GM23338 (cell line): ENCODE measurements around the gene RFFL. TPM values are rescaled to one million over a fixed set of nuclear protein-coding genes. Genes with fewer than 3 reads are reported as not detected.

Source experiments
- ATAC-seq: fragments of 200-7000 bp; cut with Tn5 transposase; 3 replicates; pipeline ENCODE4 v1.9.1; 2020
- DNase-seq: peaks from one replicate; pipeline ENCODE4 v3.0.0-alpha.2; 2015; ENCODE audit warnings: low spot score
- H2AFZ ChIP-seq: fragments of 200-600 bp; sonication (generic); 2 replicates; pipeline ENCODE4 v1.8.0; 2016; ENCODE audit warnings: antibody characterized with exemption, mild to moderate bottlenecking, moderate library complexity
- H3F3A ChIP-seq: fragments of 200-600 bp; sonication (generic); replicated peaks from 2 replicates; pipeline ENCODE4 v1.8.0; 2017; ENCODE audit warnings: antibody characterized with exemption, mixed run types, low read depth
- H3K27ac ChIP-seq: fragments of 200-600 bp; sonication (generic); 2 replicates; pipeline ENCODE4 v1.6.1; 2016; ENCODE audit warnings: low read depth
- H3K27me3 ChIP-seq: fragments of 200-600 bp; sonication (generic); 2 replicates; pipeline ENCODE4 v1.8.0; 2016; ENCODE audit warnings: mild to moderate bottlenecking, mixed run types, moderate library complexity; ENCODE audit not compliant: insufficient read depth
- H3K36me3 ChIP-seq: fragments of 200-600 bp; sonication (generic); 2 replicates; pipeline ENCODE4 v1.8.0; 2016; ENCODE audit warnings: mild to moderate bottlenecking; ENCODE audit not compliant: insufficient read depth
- H3K4me1 ChIP-seq: fragments of 200-600 bp; sonication (generic); 2 replicates; pipeline ENCODE4 v1.8.0; 2016; ENCODE audit warnings: mild to moderate bottlenecking, moderate library complexity; ENCODE audit not compliant: insufficient read depth
- H3K4me2 ChIP-seq: fragments of 200-600 bp; sonication (generic); 2 replicates; pipeline ENCODE4 v1.7.1; 2017; ENCODE audit warnings: mixed run types
- H3K4me3 ChIP-seq: fragments of 200-600 bp; sonication (generic); 2 replicates; pipeline ENCODE4 v1.6.1; 2016; ENCODE audit warnings: mixed run types
- H3K79me2 ChIP-seq: fragments of 200-600 bp; sonication (generic); replicated peaks from 2 replicates; pipeline ENCODE4 v1.8.0; 2017; ENCODE audit warnings: mild to moderate bottlenecking; ENCODE audit not compliant: insufficient read depth
- H3K9me2 ChIP-seq: fragments of 200-600 bp; sonication (generic); 2 replicates; pipeline ENCODE4 v1.8.0; 2017; ENCODE audit not compliant: insufficient read depth
- H4K20me1 ChIP-seq: fragments of 200-600 bp; sonication (generic); replicated peaks from 2 replicates; pipeline ENCODE4 v1.8.0; 2017; ENCODE audit warnings: mild to moderate bottlenecking; ENCODE audit not compliant: insufficient read depth
- H3K27ac Mint-ChIP-seq: 2 replicates; pipeline ENCODE4 v1.8.0; 2020; ENCODE audit warnings: inconsistent platforms, mild to moderate bottlenecking, moderate library complexity, mixed read lengths
- H3K27me3 Mint-ChIP-seq: 3 replicates; pipeline ENCODE4 v1.8.0; 2022; ENCODE audit warnings: low read depth, mild to moderate bottlenecking, moderate library complexity, mixed read lengths, inconsistent platforms; ENCODE audit not compliant: insufficient read depth, poor library complexity
- H3K36me3 Mint-ChIP-seq: 3 replicates; pipeline ENCODE4 v1.8.0; 2021; ENCODE audit warnings: low read depth, mild to moderate bottlenecking, inconsistent platforms, moderate library complexity, mixed read lengths
- H3K4me1 Mint-ChIP-seq: 3 replicates; pipeline ENCODE4 v1.8.0; 2020; ENCODE audit warnings: mild to moderate bottlenecking, inconsistent platforms, mixed read lengths
- H3K4me3 Mint-ChIP-seq: 3 replicates; pipeline ENCODE4 v1.8.0; 2021; ENCODE audit warnings: moderate library complexity, mild to moderate bottlenecking, inconsistent platforms, mixed read lengths
- H3K9me3 Mint-ChIP-seq: 3 replicates; pipeline ENCODE4 v1.8.0; 2020; ENCODE audit warnings: moderate library complexity, mild to moderate bottlenecking, inconsistent platforms, mixed read lengths
- CREB1 ChIP-seq: fragments of 250-450 bp; sonication (Bioruptor Pico); IDR thresholded peaks from 2 replicates; pipeline ENCODE4 v1.5.0; 2020; ENCODE audit warnings: low read depth, mild to moderate bottlenecking, moderate library complexity
- EZH2 ChIP-seq: fragments of 200-600 bp; sonication (generic); IDR thresholded peaks from one replicate; pipeline ENCODE4 v1.8.0; 2017; ENCODE audit warnings: antibody characterized with exemption, mild to moderate bottlenecking, low read depth; ENCODE audit not compliant: unreplicated experiment
- EZH2phosphoT487 ChIP-seq: fragments of 200-600 bp; sonication (generic); IDR thresholded peaks from one replicate; pipeline ENCODE4 v1.8.1; 2018; ENCODE audit warnings: antibody characterized with exemption; ENCODE audit not compliant: unreplicated experiment
- NANOG ChIP-seq: IDR thresholded peaks from 2 replicates; pipeline ENCODE4 v1.6.1; 2016; ENCODE audit warnings: antibody characterized with exemption, borderline replicate concordance
- POLR2AphosphoS5 ChIP-seq: IDR thresholded peaks from 2 replicates; pipeline ENCODE4 v1.6.1; 2016; ENCODE audit warnings: antibody characterized with exemption, low read depth
- STAT1 ChIP-seq: IDR thresholded peaks from one replicate; pipeline ENCODE4 v1.6.1; 2016; ENCODE audit warnings: antibody characterized with exemption; ENCODE audit not compliant: unreplicated experiment
- ZNF114 ChIP-seq: fragments of 250-450 bp; sonication (Bioruptor Pico); IDR thresholded peaks from 2 replicates; pipeline ENCODE4 v1.5.0; 2020; ENCODE audit warnings: mild to moderate bottlenecking, moderate library complexity
- ZNF331 ChIP-seq: fragments of 250-450 bp; sonication (Bioruptor Pico); IDR thresholded peaks from 2 replicates; pipeline ENCODE4 v1.5.0; 2020; ENCODE audit warnings: low read depth, mild to moderate bottlenecking, moderate library complexity
- polyA plus RNA-seq: library from polyadenylated mRNA; unstranded; fragments of >200 nt; fragmentation: Nextera tagmentation; extraction: Ambion mirVana; gene quantifications from 2 replicates; pipeline ENCODE4 v1.2.1, GENCODE V29; 2016
- total RNA-seq: library from RNA; depleted of rRNA; stranded (reverse); fragments of >200 nt; shearing (Covaris generic); gene quantifications from 2 replicates; pipeline ENCODE4 v1.2.3, GENCODE V29; 2014
- TF ChIP-seq, protein P1 (sequence below): fragments of 250-450 bp; sonication (Bioruptor Pico); IDR thresholded peaks from 2 replicates; pipeline ENCODE4 v1.5.0; 2020; ENCODE audit warnings: mild to moderate bottlenecking, moderate library complexity
- TF ChIP-seq, protein P2 (sequence below): IDR thresholded peaks from one replicate; pipeline ENCODE4 v1.6.1; 2018; ENCODE audit warnings: antibody characterized with exemption; ENCODE audit not compliant: unreplicated experiment

Gene RFFL
- total and polyA plus RNA-seq, 2 experiments from 2014 or later = 4.1 to 22.2 TPM

DNA sequence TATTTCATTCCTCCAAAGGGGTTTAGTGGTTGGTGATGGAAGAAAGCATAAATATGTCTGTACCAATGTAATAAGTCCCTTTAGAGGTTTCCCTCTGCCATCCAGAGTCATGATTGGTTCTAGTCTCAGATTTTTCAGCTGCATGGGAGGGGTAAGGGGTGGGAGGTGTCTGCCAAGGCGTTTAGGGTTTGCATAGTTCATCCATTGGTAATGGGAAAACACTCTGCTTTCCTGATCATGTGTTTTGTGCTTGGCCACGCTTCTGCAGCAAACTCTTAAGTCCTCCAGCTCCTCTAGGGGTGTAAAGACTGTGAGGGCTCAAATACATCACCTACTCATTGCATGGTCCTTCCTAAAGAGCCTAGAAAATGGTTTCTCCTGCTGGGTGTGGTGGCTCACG is 53.4 kb downstream of the RFFL start:
- ATAC-seq (no peak), DNase-seq (no peak)
- H3K36me3 Mint-ChIP-seq = peaks cover 39% of the 10 kb centered on the region
- Histone ChIP-seq H3K36me3 (no peaks in the 10 kb centered on the region; the same call in 1 of the 2 replicates), H2AFZ (no peak overlapping the region), H3K27ac (no peak overlapping the region), H3K4me3 (no peak overlapping the region), H3K9me2 (no peaks in the 10 kb centered on the region), H4K20me1 (peaks cover 3% of the 10 kb centered on the region), H3K79me2 (no peaks in the 10 kb centered on the region), H3K4me2 (no peak overlapping the region), H3K27me3 (no peaks in the 10 kb centered on the region), H3F3A (no peaks in the 10 kb centered on the region), H3K4me1 (peaks cover 6% of the 10 kb centered on the region)
- no peak overlapping the region for H3K4me3 Mint-ChIP-seq
- TF ChIP-seq EZH2 = no peak
- TF ChIP-seq, protein P1, sequence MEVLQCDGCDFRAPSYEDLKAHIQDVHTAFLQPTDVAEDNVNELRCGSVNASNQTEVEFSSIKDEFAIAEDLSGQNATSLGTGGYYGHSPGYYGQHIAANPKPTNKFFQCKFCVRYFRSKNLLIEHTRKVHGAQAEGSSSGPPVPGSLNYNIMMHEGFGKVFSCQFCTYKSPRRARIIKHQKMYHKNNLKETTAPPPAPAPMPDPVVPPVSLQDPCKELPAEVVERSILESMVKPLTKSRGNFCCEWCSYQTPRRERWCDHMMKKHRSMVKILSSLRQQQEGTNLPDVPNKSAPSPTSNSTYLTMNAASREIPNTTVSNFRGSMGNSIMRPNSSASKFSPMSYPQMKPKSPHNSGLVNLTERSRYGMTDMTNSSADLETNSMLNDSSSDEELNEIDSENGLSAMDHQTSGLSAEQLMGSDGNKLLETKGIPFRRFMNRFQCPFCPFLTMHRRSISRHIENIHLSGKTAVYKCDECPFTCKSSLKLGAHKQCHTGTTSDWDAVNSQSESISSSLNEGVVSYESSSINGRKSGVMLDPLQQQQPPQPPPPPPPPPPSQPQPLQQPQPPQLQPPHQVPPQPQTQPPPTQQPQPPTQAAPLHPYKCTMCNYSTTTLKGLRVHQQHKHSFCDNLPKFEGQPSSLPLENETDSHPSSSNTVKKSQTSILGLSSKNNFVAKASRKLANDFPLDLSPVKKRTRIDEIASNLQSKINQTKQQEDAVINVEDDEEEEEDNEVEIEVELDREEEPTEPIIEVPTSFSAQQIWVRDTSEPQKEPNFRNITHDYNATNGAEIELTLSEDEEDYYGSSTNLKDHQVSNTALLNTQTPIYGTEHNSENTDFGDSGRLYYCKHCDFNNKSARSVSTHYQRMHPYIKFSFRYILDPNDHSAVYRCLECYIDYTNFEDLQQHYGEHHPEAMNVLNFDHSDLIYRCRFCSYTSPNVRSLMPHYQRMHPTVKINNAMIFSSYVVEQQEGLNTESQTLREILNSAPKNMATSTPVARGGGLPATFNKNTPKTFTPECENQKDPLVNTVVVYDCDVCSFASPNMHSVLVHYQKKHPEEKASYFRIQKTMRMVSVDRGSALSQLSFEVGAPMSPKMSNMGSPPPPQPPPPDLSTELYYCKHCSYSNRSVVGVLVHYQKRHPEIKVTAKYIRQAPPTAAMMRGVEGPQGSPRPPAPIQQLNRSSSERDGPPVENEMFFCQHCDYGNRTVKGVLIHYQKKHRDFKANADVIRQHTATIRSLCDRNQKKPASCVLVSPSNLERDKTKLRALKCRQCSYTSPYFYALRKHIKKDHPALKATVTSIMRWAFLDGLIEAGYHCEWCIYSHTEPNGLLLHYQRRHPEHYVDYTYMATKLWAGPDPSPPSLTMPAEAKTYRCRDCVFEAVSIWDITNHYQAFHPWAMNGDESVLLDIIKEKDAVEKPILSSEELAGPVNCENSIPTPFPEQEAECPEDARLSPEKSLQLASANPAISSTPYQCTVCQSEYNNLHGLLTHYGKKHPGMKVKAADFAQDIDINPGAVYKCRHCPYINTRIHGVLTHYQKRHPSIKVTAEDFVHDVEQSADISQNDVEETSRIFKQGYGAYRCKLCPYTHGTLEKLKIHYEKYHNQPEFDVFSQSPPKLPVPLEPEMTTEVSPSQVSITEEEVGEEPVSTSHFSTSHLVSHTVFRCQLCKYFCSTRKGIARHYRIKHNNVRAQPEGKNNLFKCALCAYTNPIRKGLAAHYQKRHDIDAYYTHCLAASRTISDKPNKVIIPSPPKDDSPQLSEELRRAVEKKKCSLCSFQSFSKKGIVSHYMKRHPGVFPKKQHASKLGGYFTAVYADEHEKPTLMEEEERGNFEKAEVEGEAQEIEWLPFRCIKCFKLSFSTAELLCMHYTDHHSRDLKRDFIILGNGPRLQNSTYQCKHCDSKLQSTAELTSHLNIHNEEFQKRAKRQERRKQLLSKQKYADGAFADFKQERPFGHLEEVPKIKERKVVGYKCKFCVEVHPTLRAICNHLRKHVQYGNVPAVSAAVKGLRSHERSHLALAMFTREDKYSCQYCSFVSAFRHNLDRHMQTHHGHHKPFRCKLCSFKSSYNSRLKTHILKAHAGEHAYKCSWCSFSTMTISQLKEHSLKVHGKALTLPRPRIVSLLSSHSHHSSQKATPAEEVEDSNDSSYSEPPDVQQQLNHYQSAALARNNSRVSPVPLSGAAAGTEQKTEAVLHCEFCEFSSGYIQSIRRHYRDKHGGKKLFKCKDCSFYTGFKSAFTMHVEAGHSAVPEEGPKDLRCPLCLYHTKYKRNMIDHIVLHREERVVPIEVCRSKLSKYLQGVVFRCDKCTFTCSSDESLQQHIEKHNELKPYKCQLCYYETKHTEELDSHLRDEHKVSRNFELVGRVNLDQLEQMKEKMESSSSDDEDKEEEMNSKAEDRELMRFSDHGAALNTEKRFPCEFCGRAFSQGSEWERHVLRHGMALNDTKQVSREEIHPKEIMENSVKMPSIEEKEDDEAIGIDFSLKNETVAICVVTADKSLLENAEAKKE (CRISPR knock-in tag) = no peak
- TF ChIP-seq CREB1 (CRISPR knock-in tag) = no peak
- no peak for TF ChIP-seq ZNF114
- TF ChIP-seq, protein P2, sequence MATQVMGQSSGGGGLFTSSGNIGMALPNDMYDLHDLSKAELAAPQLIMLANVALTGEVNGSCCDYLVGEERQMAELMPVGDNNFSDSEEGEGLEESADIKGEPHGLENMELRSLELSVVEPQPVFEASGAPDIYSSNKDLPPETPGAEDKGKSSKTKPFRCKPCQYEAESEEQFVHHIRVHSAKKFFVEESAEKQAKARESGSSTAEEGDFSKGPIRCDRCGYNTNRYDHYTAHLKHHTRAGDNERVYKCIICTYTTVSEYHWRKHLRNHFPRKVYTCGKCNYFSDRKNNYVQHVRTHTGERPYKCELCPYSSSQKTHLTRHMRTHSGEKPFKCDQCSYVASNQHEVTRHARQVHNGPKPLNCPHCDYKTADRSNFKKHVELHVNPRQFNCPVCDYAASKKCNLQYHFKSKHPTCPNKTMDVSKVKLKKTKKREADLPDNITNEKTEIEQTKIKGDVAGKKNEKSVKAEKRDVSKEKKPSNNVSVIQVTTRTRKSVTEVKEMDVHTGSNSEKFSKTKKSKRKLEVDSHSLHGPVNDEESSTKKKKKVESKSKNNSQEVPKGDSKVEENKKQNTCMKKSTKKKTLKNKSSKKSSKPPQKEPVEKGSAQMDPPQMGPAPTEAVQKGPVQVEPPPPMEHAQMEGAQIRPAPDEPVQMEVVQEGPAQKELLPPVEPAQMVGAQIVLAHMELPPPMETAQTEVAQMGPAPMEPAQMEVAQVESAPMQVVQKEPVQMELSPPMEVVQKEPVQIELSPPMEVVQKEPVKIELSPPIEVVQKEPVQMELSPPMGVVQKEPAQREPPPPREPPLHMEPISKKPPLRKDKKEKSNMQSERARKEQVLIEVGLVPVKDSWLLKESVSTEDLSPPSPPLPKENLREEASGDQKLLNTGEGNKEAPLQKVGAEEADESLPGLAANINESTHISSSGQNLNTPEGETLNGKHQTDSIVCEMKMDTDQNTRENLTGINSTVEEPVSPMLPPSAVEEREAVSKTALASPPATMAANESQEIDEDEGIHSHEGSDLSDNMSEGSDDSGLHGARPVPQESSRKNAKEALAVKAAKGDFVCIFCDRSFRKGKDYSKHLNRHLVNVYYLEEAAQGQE = no peak
- no peak for TF ChIP-seq NANOG
- TF ChIP-seq EZH2phosphoT487 = no peak
- no peak for TF ChIP-seq ZNF331 (CRISPR knock-in tag)
- TF ChIP-seq STAT1 = no peak
- no peak for TF ChIP-seq POLR2AphosphoS5
- peaks cover 8% of the 10 kb centered on the region for H3K27me3 Mint-ChIP-seq
- H3K4me1 Mint-ChIP-seq = peaks cover 17% of the 10 kb centered on the region
- H3K27ac Mint-ChIP-seq = no peak overlapping the region
- no peaks in the 10 kb centered on the region for H3K9me3 Mint-ChIP-seq
